Adrenal gland (tissue), 5 donors: ENCODE data around the gene GNS.

ENCODE experiments used
- CTCF ChIP-seq, 6 experiments: fragments of 450-650 bp in 4 of 6; fragments of 200-600 bp in 2 of 6; sonication (generic) in 1 of 6; IDR thresholded peaks; 1 replicate in 5 of 6; 2 replicates in 1 of 6; pipeline versions ENCODE4 v1.5.1 to v1.8.0; 2016 to 2021; ENCODE audit warnings: antibody characterized with exemption in 6 of 6, mild to moderate bottlenecking in 2 of 6, moderate library complexity in 1 of 6
- POLR2A ChIP-seq, 2 donors: fragments of 450-650 bp; IDR thresholded peaks; one replicate each; pipeline ENCODE4 v1.6.1; 2017; ENCODE audit warnings: antibody characterized with exemption in 2 of 2, mild to moderate bottlenecking in 2 of 2, moderate library complexity in 1 of 2
- donor health status: DM: no; HTN: no; CAD: no.

- TF ChIP-seq POLR2A (IDR thresholded peaks at IDR 0.05) (no peak), CTCF (IDR thresholded peaks at IDR 0.05) (no peak)
Measured at GRCh38 chr12:64780132-64780530, 20.9 kb upstream of the GNS start.
